Muscle layer of duodenum (tissue), 2 donors: ENCODE results near the gene KRT40.
"Not testable (repeated sequence)": the region's sequence is repeated elsewhere in the genome, so short reads cannot be mapped to it uniquely, and the experiment has no call there.

Experiments
- H3K27ac ChIP-seq: one replicate; pipeline ENCODE4 v1.7.0; 2013; ENCODE audit warnings: mild to moderate bottlenecking, low read length
- H3K27me3 ChIP-seq: one replicate; pipeline ENCODE4 v1.7.0; 2013; ENCODE audit warnings: low read depth, mild to moderate bottlenecking, control low read depth, low read length
- H3K36me3 ChIP-seq, 2 donors: one replicate each; pipeline ENCODE4 v1.7.0; 2013; ENCODE audit warnings: low read length in 2 of 2, control low read depth in 1 of 2, mild to moderate bottlenecking in 1 of 2; ENCODE audit not compliant: insufficient read depth in 2 of 2, control insufficient read depth in 1 of 2
- H3K4me1 ChIP-seq, 2 donors: one replicate each; pipeline ENCODE4 v1.7.0; 2013; ENCODE audit warnings: low read length in 2 of 2, mild to moderate bottlenecking in 2 of 2, control low read depth in 1 of 2, moderate library complexity in 1 of 2; ENCODE audit not compliant: insufficient read depth in 2 of 2, control insufficient read depth in 1 of 2
- H3K4me3 ChIP-seq, 2 donors: one replicate each; pipeline ENCODE4 v1.7.0; 2013; ENCODE audit warnings: low read length in 2 of 2, low read depth in 1 of 2, mild to moderate bottlenecking in 1 of 2
- H3K9me3 ChIP-seq, 2 donors: one replicate each; pipeline ENCODE4 v1.7.0; 2013; ENCODE audit warnings: low read length in 2 of 2, control low read depth in 1 of 2, mild to moderate bottlenecking in 1 of 2; ENCODE audit not compliant: control insufficient read depth in 1 of 2
- donor health status: healthy.

The KRT40 gene

DNA sequence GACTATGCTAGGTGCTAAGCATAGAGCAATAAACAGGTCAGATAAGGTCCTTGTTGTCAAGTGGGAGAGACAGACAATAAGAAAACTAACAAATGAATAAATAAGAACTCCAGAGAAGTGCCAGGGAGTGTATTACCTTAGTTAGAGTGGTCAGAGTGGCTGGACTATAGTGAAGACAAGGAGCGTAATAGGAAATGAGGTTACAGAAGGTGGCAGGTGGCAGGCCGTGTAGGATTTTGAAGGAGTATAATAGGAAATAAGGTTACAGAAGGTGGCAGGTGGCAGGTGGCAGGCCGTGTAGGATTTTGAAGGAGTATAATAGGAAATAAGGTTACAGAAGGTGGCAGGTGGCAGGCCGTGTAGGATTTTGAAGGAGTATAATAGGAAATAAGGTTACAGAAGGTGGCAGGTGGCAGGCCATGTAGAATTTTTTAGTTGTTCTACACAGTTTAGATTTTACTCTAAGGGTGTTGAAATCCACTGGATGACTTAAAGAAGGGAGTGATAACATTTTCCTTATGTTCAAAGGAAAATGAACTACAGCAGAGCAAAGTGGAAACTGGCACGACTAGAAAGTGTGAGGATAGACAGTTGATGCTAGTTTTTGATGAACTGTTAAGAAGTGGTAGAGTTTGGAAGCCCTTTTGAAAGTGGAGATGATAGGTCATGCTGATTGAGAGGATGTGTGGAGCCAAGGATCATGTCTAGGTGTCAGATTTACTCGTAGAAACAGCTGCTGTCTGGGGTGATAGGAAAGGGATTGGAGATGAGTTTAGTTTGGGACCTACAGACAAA, 28.4 kb upstream of the KRT40 start:
- Histone ChIP-seq H3K27ac (no peak overlapping the region), H3K4me1 (no peaks in the 10 kb centered on the region), H3K36me3 (no peaks in the 10 kb centered on the region)

DNA sequence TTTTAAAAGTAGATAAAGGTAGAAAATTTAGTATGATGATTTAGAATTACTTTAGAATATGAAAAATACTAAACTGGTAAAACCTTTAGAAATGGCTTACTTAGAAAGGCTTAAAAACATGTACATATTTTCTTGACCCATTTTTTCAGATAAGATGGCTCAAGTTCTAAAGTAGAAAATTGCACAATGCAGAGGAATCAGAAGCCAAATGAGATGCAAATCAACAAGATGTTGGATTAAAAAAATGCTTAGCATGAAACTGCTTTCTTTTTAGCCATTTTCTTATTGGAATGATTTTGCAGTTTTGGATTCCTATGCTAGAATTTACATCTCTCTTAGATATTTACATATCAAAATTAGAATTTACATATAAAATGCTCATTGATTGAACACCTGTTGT, 26.3 kb upstream of the KRT40 start:
- Histone ChIP-seq H3K4me3 (no peak overlapping the region), H3K4me1 (no peaks in the 10 kb centered on the region), H3K27ac (no peak overlapping the region), H3K27me3 (no peaks in the 10 kb centered on the region), H3K36me3 (no peaks in the 10 kb centered on the region), H3K9me3 (no peaks in the 10 kb centered on the region)

More for the DNA sequence above, 28.4 kb upstream of the KRT40 start:
- Histone ChIP-seq H3K4me3 (no peak overlapping the region), H3K9me3 (no peaks in the 10 kb centered on the region), H3K27me3 (no peaks in the 10 kb centered on the region)

DNA sequence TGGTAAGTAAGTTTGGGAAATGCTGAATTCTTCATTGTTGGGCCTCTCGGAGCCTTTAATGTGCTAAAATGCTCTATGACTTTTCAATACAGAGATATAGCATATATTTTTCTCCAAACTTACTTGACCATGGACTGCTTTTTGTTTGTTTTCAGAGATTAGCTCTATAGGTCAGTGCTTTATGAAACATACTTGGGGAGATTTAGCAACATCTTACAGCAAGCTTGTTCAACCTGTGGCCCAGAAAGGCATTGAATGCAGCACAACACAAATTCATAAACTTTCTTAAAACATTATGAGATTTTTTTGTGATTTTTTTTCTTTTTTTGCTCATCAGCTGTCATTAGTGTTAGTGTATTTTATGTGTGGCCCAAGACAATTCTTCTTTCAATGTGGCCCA, 25.8 kb upstream of the KRT40 start:
- no peak overlapping the region for H3K27ac ChIP-seq
- H3K9me3 ChIP-seq, result no peaks in the 10 kb centered on the region
- no peaks in the 10 kb centered on the region for H3K4me1 ChIP-seq
- H3K4me3 ChIP-seq, result no peak overlapping the region
- H3K36me3 ChIP-seq, result no peaks in the 10 kb centered on the region
- no peaks in the 10 kb centered on the region for H3K27me3 ChIP-seq

DNA sequence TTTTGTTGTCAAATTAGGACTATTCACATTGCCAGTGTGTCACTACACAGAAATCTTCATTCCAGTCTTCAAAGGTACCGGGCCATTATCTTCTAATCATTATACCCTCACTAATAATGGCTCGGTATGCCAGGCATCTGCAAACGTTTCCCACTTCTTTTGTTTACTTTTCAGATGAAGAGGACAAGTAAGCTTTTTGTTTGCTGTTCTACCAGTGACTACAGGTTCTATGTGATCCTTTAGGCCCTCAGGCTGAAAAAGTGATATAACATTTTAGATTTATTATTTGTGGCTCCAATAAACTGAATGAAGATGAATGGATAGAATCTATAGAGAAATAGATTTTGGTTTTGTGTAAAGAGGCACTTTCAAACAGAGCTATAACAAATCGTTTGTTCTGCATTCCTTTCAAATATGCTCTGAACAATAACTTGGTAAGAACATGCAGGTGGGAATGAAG, 25.2 kb upstream of the KRT40 start:
- H3K36me3 ChIP-seq, result no peaks in the 10 kb centered on the region
- no peak overlapping the region for H3K27ac ChIP-seq
- no peak overlapping the region for H3K4me3 ChIP-seq
- H3K27me3 ChIP-seq, result no peaks in the 10 kb centered on the region
- no peaks in the 10 kb centered on the region for H3K4me1 ChIP-seq
- no peaks in the 10 kb centered on the region for H3K9me3 ChIP-seq

DNA sequence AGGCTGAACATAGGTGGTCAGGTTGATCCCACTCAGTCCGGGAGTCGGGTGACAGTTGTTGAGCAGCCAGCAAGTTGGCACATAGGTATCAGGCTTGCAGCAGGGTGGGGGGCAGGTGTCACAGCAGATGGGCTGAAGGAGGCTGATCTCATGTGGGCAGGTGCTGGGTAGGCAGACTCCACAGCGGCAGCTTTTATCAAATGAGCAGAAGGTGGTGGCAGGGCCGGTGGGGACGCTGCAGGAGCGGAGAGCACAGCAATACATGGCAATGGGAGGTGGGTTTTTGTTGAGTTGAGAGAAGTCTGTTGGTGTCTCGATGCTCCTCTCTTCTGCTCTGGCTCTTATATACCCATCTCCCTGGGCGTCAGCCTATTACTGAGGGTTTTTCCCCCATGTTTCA, 24.7 kb upstream of the KRT40 start, which contains the start of gene KRTAP3-1:
Gene KRTAP3-1, minus strand, starts transcription at position 318 of the 400 bp plus-strand sequence. Its CDS starts 54 bp downstream, at position 264.
- H3K36me3 ChIP-seq, result no peaks in the 10 kb centered on the region
- no peaks in the 10 kb centered on the region for H3K4me1 ChIP-seq
- no peak within 1 kb of the TSS for H3K4me3 ChIP-seq
- H3K27me3 ChIP-seq, result no peaks in the 10 kb centered on the region
- no peaks in the 10 kb centered on the region for H3K9me3 ChIP-seq
- H3K27ac ChIP-seq, result no peak within 1 kb of the TSS

DNA sequence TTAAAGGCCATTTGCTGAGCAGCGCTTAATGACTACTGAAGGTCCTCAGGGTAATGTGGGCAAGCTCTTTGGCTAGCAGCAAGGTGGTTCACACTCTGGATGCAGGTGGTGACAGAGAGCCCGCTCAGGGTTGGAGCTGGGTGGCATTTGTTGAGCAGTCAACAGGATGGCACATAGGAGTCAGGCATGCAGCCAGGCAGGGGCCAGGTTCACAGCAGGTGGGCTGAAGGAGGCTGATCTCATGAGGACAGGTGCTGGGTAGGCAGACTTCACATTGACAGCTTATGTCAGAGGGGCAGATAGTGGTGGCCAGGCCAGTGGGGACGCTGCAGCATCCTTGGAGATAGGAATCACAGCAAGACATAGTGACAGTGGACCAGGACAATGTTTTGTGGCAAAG, 20.3 kb upstream of the KRT40 start:
- H3K27me3 ChIP-seq, result no peaks in the 10 kb centered on the region
- H3K27ac ChIP-seq, result no peak overlapping the region
- H3K4me3 ChIP-seq, result no peak overlapping the region
- H3K36me3 ChIP-seq, result no peaks in the 10 kb centered on the region
- H3K4me1 ChIP-seq, result no peaks in the 10 kb centered on the region
- no peaks in the 10 kb centered on the region for H3K9me3 ChIP-seq

DNA sequence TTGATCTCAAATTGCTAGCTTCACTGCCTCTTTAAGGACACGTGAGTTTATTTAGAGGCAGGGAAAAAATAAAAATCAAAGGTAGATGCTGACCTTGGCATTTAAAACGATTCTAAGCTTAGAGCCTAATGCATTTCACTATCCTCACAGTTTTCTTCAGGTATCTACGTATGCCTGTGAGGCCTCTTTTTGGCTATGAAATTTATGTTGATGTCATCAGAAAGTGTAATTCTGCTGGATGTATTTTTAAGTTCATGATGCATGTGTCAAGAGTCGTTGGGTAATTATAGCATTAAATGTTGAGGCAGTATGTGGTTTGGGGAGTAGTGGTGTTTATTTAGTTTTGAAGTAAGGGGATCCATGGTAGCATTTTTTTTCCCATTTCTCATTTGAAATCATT, 19.8 kb upstream of the KRT40 start:
- Histone ChIP-seq H3K4me1 (no peaks in the 10 kb centered on the region), H3K4me3 (no peak overlapping the region), H3K9me3 (no peaks in the 10 kb centered on the region), H3K27ac (no peak overlapping the region), H3K36me3 (no peaks in the 10 kb centered on the region), H3K27me3 (no peaks in the 10 kb centered on the region)

DNA sequence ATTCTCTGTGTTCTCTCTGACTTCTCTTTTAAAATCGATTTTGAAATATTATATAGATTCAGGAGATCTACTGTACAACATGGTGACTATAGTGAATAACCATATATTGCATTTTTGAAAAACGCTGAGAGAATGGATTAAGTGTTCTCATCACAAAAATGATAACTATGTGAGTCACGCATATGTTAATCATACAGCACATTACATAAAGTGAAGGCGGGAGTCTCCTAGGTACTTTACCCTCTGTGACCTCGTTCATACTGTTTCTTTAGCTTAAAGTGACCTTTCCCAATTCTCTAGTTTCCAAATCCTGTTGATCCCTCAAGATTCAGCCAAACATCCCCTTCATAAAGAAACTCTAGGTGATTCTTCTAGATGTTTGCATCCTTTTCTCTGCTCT, 18.7 kb upstream of the KRT40 start:
- H3K27ac ChIP-seq, result no peak overlapping the region
- no peaks in the 10 kb centered on the region for H3K9me3 ChIP-seq

DNA sequence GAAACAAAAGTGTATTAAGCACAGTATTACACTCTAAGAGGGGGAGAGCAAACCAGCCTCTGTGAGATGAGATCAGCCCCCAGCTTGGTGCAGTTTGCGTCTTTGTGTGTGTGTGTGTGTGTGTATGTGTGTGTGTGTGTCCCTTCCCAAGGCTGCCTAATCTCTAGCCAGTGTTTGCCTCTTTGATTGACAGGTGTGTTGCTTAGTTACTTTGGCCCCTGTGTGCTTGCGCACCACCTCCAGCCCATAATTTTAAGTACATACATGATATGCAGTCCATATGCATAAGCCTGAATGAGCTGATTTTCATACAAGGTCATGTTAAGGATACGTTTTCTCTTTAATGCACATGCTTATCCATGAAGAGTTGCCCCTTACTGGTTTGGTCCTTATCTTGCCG, 17.7 kb upstream of the KRT40 start:
- Histone ChIP-seq H3K27ac (no peak overlapping the region), H3K36me3 (no peaks in the 10 kb centered on the region), H3K4me3 (no peak overlapping the region), H3K27me3 (no peaks in the 10 kb centered on the region), H3K9me3 (no peaks in the 10 kb centered on the region), H3K4me1 (no peaks in the 10 kb centered on the region)

More for the DNA sequence above, 18.7 kb upstream of the KRT40 start:
- Histone ChIP-seq H3K4me3 (no peak overlapping the region), H3K27me3 (no peaks in the 10 kb centered on the region), H3K36me3 (no peaks in the 10 kb centered on the region), H3K4me1 (no peaks in the 10 kb centered on the region)

DNA sequence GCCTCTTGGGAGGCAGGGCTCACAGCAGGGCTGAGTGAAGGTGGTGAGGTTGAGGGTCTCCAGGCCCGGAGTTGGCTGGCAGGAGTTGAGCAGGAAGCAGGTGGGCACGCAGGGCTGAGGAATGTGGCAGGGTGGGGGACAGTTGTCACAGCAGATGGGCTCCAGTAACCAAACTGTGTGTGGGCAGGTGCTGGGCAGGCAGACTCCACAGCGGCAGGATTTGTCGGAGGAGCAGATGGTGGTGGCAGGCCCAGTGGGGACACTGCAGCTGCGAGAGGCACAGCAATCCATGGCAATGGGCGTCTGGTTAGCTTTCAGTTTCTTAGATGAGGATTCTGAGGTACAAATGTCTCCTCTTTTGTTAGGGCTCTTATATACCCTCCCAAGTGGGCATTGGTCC, 15.4 kb upstream of the KRT40 start, which contains the start of gene KRTAP3-2:
Gene KRTAP3-2, minus strand, starts transcription at position 344 of the 400 bp plus-strand sequence. Its CDS starts 53 bp downstream, at position 291.
- H3K27ac ChIP-seq, H3K9me3 ChIP-seq, H3K36me3 ChIP-seq, H3K4me1 ChIP-seq, H3K4me3 ChIP-seq, H3K27me3 ChIP-seq: not testable (repeated sequence)

DNA sequence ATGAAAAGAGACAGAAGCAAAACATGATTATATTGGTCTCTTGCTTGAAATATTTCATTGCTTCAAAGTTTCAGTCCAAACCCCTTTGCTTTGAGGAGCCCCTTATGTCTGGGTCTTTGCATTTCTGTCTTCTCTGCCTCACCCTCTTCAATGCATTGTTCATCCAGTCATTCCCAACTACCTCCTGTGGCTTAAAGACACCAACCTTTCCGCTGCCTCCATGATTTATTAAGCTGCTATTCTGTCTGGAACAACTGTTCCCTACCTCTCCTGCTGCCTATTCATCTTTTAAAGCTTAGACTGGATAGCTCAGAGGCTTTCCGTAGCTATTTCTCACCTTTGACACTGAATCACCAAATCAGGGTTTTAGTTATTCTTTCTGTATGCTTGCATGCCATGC, 13.2 kb upstream of the KRT40 start:
- no peaks in the 10 kb centered on the region for H3K27me3 ChIP-seq
- no peaks in the 10 kb centered on the region for H3K9me3 ChIP-seq
- no peak overlapping the region for H3K27ac ChIP-seq
- no peak overlapping the region for H3K4me3 ChIP-seq
- H3K36me3 ChIP-seq, result no peaks in the 10 kb centered on the region
- H3K4me1 ChIP-seq, result no peaks in the 10 kb centered on the region

DNA sequence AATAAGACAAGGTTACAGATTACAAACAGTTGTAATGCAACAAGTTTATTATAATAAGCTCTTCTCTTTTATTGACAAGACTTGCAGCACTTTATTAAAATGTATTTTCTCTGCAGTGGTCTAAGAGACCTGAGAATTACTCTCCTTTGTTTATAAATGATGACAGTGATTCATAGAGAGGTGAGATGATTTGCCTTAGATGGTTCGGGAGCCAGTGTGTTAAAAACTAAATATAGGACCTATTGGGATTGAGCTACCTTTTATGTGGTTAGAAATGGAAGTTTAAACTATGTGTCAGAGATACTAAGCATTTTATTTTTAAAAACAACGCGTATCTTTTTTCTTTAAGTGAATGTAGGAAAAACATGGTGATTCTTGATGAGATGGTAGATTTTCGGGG, 12.7 kb upstream of the KRT40 start:
- Histone ChIP-seq H3K27ac (no peak overlapping the region), H3K9me3 (no peaks in the 10 kb centered on the region), H3K36me3 (no peaks in the 10 kb centered on the region), H3K27me3 (no peaks in the 10 kb centered on the region), H3K4me1 (no peaks in the 10 kb centered on the region), H3K4me3 (no peak overlapping the region)
